Islet of Langerhans (tissue), 1 donor: ENCODE results near the gene GNAT1.
"Not testable (repeated sequence)": the region's sequence is repeated elsewhere in the genome, so short reads cannot be mapped to it uniquely, and the experiment has no call there.

Experiments used
- FAIRE-seq: peaks from one replicate; lab custom pipeline; 2011; peaks lifted over from hg19 to GRCh38; lab: Jason Lieb, UNC

Gene GNAT1

GRCh38 chr3:50242851-50243542 lies 51.6 kb downstream of the GNAT1 start:
- FAIRE-seq: no peak

DNA sequence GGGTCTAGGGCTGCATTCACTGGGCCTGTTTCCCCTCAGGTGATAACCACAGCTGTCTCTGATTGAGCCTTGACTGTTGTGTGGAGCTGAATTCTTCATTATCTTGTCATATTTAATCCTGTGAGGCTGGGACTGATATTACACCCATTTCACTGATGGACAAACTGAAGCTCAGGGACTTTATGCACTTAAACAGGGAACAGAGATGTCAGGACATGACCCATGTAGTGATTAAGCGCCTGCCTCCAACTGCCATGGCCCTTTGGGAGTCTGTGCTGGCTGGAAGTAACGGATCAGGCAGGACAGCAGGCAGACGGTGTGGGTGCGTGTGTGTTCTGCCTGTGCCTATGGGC lies 52.1 kb downstream of the GNAT1 start:
- FAIRE-seq: no peak

DNA sequence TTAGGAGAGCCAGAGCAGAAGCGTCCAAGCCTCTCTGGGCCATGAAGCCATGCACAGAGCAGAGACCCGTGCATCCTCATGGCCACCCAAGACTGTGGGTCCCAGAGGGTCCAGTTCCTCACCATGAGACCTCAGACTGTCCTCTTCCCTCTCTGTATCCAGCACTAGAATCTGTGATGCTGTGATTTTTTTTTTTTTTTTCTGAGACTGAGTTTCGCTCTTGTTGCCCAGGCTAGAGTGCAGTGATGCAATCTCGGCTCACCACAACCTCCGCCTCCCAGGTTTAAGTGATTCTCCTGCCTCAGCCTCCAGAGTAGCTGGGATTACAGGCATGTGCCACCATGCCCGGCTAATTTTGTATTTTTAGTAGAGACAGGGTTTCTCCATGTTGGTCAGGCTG lies 53.4 kb downstream of the GNAT1 start:
- not testable (repeated sequence) for FAIRE-seq

DNA sequence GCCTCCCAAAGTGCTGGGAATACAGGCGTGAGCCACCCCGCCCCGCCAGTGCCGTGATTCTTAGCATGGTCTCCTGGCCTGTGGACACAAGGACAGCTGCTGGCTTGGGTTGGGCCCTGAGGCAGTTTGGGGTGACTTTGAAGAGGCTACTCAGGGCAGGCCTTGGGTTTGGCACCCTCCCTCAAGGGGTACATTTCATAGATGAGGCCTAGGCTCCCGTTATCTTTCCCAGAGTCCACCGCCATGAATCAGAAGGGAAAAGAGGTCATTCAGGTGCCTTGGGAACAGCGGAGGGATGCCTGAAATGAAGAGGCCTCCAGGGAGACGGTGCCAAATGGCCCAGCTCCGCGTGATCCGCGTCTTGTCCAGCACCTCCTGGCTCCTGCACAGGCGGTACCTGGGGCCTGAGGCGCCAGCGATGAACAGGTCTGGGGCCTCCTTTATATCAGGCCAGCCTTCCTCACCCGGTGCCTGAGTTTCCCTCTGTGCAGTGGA lies 53.9 kb downstream of the GNAT1 start:
- no peak for FAIRE-seq

GRCh38 chr3:50245831-50246516 lies 54.6 kb downstream of the GNAT1 start:
- no peak for FAIRE-seq

DNA sequence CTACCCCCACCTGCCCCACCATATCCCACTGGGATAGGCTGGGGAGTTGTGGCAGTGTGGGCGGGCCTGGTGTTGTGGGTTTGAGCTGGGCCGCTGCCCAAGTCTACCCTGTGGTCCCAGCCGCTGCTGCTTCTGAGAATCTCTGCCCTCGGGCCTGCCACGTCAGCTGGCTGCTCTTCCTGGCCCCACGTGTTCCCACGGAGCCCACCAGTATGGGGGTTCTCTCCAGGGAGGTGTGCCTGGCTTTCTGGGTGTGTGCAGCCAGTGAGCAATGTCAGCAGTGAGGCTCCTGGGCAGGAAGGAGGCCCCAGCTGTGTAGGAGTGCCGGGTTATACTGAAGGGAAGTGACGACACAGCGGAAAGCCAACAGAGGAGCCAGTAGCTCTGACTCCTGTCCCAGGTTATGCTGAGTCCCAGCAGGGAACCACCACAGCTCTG lies 55.1 kb downstream of the GNAT1 start:
- no peak for FAIRE-seq
